SK-MEL-5 (cell line): ENCODE data around the gene TCF12. TPM values are rescaled to one million over a fixed set of nuclear protein-coding genes. Genes with fewer than 3 reads are reported as not detected.
"Not testable (repeated sequence)": the region's sequence is repeated elsewhere in the genome, so short reads cannot be mapped to it uniquely, and the experiment has no call there.

Experiments used
- DNase-seq: peaks from one replicate; pipeline ENCODE4 v3.0.0-alpha.2; 2016; ENCODE audit warnings: low read depth, low spot score
- in situ Hi-C: cut with HindIII; loops from 2 replicates; pipeline ENCODE4 v1.10.0; 2016; ENCODE audit warnings: low sequenced_read_pairs, high pct_unique_total_duplicates, low pct_unique_long_range_greater_than_20kb
- total RNA-seq: library from RNA; depleted of rRNA; stranded (reverse); fragments of >200 nt; shearing (Covaris generic); gene quantifications from 2 replicates; pipeline ENCODE4 v1.2.3, GENCODE V29; 2014

TCF12 gene
- total RNA-seq, 1 experiment from 2014 or later, result 90.2 TPM

DNA sequence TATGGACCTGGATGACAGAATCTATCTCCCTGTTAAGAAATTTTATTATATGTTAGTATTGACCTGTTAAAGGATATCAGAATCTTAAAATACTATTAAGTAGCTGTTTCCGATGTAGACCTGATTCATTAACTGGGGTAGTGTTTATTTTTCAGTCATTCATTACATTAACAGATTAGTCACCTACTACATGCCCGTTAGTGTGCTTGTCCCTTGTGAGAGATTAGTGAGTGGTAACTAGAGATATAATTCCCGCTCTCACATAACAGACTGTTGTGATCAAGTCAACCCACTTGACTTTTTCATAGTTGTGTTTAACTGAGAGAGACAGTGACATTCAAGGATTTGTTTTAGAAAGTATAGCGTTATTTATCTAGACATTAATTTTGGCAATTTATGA is 166.8 kb downstream of the TCF12 start:
- no peak for DNase-seq
- in situ Hi-C loops, result no loop called here

- no peak for DNase-seq
- in situ Hi-C loops, result no loop called here
Measured at GRCh38 chr15:57086857-57087427, 168.5 kb downstream of the TCF12 start.

DNA sequence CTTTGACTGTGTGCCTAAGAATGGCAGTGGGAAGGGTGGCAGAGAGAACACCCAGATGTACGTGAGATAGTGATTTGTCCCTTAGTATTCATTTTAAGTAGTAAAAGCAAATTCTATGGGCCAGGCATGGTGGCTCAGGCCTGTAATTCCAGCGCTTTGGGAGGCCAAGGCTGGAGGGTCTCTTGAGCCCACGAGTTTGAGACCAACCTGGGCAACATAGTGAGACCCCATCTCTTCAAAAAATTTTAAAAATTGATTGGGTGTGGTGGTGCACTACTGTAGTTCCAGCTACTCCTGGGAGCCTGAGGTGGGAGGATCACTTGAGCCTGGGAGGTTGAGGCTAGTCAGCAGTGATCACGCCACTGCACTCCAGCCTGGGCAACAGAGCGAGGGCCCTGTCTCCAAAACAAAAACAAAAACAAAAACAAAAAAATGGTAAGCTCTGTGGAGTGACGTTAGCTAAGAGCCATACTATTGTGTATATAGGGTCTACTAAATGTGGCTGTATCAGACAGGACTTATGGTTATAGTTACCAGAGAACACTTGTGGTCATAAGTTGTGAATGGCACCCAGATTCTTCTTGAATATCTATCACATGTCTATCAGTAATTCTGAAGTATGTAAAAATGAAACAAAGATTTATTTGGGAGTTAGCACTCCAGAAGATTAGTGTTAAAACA is 171.5 kb downstream of the TCF12 start:
- DNase-seq, result no peak
- in situ Hi-C loops, result no loop called here

GRCh38 chr15:57090496-57090859 is 172.0 kb downstream of the TCF12 start:
- no peak for DNase-seq
- in situ Hi-C loops, result no loop called here

- in situ Hi-C loops, result no loop called here
- no peak for DNase-seq
Measured at GRCh38 chr15:57091636-57092035, 173.2 kb downstream of the TCF12 start.

DNA sequence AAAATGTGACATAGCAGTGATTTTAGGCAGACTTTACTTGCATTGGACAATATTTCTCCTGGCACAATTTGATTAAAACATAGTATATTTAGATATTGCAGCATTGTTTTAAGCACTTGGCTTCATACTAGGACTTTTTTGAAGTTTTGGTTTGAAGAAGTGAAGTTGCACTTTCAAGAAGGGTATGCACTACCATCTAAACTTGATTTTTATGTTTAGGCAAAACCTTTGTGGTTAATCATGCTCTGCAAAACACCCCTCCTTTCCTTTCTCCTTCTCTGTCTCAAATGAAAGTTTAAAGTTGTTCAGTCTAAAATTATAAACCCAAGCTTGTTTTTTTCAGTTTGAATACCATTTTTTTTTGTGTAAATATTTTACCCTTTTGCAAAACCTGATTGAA is 173.8 kb downstream of the TCF12 start:
- in situ Hi-C loops, result no loop called here
- no peak for DNase-seq

- no peak for DNase-seq
- in situ Hi-C loops, result no loop called here
Measured at GRCh38 chr15:57094321-57095257, 176.1 kb downstream of the TCF12 start.

- in situ Hi-C loops, result no loop called here
- no peak for DNase-seq
Measured at GRCh38 chr15:57095896-57096295, 177.5 kb downstream of the TCF12 start.

DNA sequence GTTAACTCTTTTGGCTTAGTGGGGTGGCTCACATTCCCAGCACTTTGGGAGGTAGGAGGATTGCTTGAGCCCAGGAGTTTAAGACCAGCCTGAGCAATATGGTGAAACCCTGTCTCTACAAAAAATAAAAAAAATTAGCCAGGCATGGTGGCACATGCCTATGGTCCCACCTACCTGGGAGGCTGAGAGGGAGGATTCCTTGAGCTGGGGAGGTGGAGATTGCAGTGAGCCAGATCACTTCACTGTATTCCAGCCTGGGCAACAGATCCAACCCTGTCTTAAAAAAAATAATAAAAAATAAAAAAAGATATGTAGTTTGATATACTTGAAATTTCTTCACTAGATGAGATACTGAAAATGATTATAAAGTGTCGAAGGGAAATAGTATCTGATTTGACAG is 178.8 kb downstream of the TCF12 start:
- in situ Hi-C loops, result no loop called here
- no peak for DNase-seq

DNA sequence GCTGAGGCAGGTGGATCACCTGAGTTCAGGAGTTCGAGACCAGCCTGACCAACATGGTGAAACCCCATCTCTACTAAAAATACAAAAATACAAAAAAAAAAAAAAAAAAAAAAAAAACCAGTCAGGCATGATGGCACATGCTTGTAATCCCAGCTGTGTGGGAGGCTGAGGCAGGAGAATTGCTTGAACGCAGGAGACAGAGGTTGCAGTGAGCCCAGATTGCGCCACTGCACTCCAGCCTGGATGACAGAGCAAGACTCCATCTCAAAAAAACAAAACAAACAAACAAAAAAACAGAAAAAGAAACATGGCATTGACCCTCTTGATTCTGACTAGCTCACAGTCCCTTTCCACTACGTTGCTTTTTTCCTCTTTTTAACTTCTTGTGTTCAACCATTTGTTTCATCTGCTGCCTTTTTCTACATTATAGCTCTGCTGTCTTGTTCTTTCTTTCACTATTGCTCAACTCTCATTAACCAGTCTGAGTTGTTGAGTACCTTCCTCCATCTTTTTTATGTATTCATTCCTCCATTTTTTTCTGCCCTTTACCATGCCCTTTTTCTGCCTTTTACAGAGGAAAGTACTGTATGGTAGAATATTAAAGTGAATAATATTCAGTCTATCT is 179.6 kb downstream of the TCF12 start:
- in situ Hi-C loops, DNase-seq: not testable (repeated sequence)

DNA sequence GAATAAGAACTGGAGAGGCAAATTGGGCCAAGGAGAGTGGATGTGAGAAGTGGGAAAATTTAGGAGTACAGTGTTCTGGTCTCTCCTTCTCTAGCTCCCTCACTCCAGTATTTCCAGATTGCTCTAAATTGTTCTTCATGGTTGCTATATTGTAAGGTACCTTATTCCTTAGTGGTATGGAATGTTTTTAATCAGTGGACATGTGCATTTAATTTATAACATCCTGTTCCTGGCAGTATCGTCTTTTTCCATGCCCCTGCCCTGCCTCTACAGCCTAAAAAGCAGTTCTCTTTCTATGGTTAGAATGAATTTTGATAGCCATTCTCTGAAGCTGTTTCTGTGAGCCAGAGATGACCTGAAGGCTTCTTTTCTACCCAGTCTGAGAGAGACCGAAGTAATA is 180.5 kb downstream of the TCF12 start:
- in situ Hi-C loops, result no loop called here
- DNase-seq, result no peak

- no peak for DNase-seq
- in situ Hi-C loops, result no loop called here
Measured at GRCh38 chr15:57100136-57100539, 181.7 kb downstream of the TCF12 start.

DNA sequence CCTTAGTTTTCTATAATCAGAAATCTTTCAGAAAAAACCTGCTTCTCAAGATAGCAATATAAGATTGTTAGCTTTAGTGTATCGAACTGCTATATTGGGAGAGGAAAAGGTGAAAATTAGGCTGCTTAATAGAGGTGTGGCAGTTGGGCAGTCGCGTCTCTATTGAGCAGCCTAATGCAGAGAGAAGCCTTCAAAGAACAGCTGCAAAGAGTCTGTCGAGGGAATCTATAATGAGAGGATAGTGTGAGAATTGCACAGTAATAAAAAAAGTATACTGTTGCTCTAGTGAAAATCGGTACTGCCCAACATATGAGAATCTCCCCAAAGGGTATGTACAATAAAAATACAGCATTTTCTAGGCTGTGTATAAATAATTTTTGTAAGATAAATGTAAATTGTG is 184.4 kb downstream of the TCF12 start:
- in situ Hi-C loops, result no loop called here
- no peak for DNase-seq

- in situ Hi-C loops, result no loop called here
- no peak for DNase-seq
Measured at GRCh38 chr15:57108296-57108695, 189.9 kb downstream of the TCF12 start.

DNA sequence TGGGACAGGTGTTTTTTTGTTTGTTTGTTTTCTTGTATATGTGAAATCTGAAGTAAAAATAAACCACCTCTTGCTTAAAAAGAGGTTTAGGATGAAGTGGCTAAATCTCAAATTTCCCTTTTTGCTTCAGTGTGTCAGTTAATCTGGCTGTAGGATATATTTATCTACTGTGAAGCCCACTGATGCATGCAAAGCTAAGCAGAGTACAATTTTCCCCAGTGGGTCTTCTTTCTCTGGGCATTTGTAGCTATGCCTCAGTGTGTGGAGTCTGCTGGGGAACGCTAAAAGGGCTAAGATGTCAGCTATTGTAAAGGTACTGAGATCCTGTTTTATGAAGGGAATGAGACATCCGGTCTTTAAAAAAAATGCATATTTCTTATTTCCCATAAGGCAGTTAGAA is 190.6 kb downstream of the TCF12 start:
- in situ Hi-C loops, result no loop called here
- no peak for DNase-seq

DNA sequence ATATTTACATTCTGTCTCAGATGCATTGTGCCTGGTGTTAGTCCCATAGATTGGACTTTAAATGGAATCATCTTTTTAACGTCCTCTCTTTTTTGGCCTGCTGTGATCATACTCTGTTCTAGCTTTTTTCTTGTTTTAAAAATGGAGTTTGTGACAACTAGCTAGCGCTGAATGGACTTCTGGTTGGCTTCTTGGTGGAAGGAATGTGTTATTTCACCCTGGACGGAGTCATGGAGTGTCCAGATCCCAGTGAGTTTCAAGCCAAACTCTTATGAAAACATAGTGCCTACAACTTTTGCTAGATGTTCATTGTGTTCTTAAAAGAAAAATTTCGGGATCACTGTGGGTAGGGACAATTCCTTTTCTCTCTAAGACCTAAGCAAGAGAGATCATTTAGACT is 192.6 kb downstream of the TCF12 start:
- no peak for DNase-seq
- in situ Hi-C loops, result no loop called here

DNA sequence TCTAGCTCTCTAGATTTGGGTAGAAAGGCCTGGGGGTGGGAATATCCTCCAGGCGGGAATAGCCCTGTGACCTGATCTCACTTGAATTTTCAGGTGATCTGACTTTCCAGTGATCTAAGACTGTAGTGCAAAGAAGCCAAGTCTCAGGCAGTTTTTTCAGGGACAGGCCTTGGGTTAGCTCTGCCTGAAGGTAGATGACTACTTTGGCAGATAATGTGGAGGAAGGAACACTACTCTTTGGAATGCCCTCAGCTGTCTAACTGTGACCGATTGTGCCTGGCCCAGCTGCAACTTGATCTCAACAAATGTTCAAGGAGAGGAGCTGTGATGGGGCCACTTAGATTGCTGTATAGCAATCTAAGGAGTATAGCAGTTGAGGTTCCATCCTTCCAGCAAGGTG is 193.7 kb downstream of the TCF12 start:
- no peak for DNase-seq
- in situ Hi-C loops, result no loop called here

- in situ Hi-C loops, result no loop called here
- DNase-seq, result no peak
Measured at GRCh38 chr15:57114070-57114469, 195.6 kb downstream of the TCF12 start.
